GM18870 (cell line): Measurements from ENCODE around the gene SRBD1.
A peak's percentile ranks its signal among the peaks of the same experiment; 100 is the strongest.

Source experiments
- ATAC-seq: cut with Tn5 transposase; IDR thresholded peaks from one replicate; pipeline ENCODE4 v1.9.1; 2021; ENCODE audit warnings: moderate library complexity; ENCODE audit not compliant: unreplicated experiment

Gene SRBD1

DNA sequence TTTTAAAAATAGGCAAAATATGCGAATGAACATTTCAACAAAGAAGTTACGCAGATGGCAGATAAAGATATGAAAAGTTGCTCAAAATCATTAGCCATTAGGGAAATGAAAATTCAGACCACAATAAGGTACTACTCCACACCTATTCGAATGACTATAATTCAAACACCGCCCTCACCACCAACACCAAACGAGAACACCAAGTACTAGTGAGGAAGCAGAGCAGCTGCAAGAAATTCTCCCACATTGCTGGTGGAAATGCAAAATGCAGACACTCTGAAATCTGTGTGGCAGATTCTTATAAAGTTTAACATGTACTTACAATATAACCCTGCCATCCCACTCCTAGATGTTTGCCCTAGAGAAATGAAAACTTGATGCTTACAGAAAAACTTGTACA, 23.2 kb upstream of the SRBD1 start:
- ATAC-seq: no peak

DNA sequence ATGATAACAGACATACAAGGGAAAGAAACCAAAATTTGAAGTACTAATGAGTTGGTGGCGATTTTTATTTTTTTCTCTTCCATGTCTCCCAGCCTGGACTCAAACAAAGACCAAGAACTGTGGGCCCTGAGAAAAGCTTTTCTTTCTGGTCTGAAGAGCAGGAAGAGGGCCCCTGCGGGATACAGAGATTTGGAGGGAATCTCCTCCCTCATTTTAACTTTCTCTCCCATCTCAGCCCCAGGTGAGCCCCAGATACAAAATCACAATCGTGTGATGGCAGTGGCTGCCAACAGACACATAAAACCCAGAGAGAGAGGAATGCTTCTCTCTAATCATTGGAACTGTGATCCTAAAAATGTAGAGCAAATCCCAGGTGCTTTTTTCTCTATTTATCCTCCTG, 20.9 kb upstream of the SRBD1 start:
- ATAC-seq: no peak

DNA sequence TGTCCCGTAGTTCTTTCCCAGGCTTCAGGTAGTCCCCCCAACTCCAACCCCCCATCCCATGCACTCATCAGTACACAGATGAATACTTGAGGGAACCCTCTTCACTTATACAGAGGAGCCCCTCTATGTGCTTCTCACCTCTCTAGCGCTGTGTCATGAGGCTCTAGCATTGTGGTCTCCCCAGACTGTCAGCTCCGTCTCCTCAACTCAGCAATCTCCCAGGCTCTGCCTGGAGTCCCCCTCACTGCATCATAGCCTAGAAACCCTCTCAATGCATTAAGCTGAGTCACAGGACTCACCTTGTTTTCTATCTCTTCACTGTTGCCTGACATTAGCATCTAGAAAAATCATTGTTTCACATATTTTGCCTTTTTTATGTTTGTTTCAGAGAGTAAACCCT, 20.3 kb upstream of the SRBD1 start:
- no peak for ATAC-seq

DNA sequence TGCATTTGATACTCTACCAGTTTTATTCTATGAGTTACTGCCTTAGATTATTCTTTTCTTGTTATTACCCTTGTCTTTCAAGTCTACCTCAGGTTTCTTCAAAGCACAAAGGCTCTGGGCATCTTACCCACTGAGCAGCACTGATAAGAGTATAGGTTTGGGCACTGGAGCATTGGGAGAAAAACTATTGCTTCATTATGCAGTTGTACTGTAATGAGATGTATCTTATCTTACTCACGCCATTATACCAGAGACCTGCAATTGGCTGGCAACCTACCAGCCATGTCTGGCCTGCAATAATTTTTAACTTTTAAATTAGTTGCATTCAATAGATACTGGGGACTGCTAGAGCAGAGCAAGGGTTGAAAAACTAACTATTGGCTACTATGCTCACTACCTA, 18.9 kb upstream of the SRBD1 start:
- ATAC-seq: no peak

DNA sequence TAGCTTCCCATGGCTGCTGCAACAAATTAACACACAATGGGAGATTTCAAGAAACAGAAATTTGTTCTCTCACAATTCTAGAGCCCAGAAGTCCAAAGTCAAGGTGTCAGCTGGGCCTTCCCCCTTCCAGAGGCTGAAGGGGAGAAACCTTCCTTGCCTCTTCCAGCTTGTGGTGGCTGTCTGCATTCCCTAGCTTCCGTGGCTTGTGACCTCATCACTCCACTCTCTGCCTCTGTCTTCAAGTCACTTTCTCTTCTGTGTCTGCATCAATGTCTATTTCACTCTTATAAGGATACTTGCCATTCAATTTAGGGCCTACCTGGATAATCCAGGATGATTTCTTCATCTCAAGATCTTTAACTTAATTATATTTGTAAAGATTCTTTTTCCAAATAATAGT, 16.8 kb upstream of the SRBD1 start:
- no peak for ATAC-seq

DNA sequence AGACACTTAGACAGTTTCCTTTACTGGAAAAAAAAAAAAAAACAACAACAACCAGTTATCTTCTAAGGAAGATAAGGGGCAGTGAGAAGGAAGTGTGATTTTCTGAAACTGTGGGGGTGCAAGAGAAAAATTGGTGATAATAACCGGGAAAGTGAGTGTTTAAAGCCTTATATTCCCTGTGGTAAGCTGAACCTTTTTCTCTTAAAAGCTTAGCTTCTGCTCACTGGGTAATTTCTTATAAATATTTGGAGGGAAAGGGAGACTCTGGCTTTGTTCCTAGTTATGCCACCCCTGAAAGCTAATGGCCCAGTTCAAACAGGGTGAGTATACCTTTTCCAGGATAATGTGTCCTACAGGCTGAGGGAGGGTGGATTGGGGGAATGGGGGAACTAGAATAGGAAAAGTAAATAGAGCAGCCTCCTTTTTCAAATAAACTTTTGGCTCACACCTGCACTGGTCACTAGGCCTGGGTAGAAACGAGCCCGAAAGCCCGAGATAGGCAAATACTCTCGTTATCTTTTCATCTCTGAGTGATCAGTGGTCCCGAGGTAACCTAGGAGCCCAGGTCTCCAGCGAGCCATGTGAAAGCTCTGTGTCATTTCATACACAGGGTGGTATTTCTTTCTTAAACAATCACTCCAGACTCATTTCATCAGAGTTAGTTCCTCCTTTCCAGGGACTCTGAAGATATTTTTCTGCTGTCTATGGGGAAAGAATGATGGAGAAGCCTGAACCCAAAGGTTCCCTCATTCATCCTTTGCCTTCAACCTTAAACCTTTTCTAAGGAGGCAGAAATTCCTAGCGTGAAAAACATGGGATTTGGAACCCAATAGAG, 15.5 kb upstream of the SRBD1 start:
- no peak for ATAC-seq

DNA sequence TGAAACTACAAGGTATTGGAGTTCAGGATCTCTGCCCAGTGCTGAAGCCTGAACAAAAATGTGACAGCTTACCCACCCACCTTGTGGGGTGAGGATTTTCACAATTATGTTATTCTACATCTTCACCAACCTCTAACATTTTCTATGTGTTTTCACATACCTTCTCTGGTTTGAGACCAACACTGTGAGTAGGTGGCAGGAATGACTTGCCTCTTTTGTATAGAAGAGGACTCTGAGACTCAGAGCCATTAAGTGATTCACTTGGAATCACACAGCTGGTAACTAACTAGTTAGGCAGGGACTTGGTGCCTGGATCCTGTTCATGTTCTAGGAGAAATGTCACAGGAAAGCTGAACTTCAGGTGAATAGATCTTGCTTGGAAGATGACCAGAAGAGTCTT, 14.8 kb upstream of the SRBD1 start:
- ATAC-seq: no peak

DNA sequence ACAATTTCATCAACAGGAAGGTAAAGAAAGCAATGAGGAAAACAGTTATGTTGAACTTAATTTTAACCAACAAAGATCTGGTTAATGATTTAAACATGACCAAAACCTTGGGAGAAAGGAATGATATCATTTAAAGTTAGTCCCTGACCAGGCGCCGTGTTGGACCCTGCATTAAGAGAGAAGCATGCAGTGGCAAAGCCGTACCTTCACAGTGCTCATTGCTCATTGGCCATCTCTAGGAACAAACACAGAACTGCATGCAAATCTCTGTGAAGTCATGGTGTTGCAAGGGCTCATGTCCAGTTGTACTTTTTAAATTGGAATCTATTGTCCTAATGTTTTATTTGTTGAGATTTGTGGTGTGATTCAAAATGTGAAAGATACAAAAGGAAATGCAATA, 12.0 kb upstream of the SRBD1 start:
- no peak for ATAC-seq

DNA sequence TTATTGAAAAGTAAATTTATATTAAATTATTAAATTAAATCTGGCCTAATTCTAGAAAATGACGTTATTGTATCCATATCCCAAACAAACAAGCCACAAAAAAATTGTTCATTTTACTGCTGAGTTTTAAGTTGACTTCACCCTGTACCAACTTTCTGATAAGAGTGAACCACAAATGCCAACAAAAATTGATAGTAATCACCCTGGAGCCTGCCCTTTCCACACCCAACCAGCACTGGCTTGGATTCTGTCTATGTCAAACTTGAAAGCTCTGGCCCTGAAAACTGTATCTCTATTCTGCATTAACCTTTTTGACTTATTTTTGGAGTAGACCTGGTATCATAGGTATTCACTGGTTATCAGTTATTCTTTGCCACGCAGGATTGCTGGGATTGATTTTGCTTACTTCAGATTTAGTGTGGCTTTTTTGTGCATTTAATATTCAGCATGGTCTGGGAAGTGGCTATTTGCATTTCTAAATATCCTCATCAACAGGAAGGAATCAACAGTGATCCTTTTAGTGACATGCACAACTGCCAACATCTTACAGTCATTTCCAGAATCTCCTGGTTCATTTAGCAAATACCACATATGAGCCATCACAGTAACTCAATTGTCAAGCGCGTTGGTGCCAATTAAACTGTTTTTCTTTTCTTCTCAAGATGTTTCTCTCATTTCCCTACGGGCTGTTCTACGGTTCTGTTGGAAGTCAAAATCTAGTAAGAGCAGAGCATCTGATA, 11.4 kb upstream of the SRBD1 start:
- no peak for ATAC-seq

DNA sequence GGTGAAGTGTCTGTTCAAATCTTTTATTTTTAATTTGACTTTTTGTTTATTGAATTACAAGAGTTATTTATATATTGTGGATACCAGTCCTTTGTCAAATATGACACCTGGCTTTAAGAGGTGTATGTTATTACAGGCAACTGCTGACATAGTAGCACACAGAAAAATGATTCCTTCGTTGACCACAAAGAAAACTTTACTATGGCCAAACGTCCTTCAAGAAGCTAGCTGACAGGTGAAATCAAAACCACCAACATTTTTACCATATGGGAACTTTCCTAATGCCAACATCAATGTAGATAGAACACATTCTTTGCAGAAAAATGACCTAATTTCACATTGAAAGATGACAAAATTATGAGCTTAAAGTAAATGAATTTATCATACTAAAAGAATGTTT, 6.4 kb upstream of the SRBD1 start:
- ATAC-seq: no peak

DNA sequence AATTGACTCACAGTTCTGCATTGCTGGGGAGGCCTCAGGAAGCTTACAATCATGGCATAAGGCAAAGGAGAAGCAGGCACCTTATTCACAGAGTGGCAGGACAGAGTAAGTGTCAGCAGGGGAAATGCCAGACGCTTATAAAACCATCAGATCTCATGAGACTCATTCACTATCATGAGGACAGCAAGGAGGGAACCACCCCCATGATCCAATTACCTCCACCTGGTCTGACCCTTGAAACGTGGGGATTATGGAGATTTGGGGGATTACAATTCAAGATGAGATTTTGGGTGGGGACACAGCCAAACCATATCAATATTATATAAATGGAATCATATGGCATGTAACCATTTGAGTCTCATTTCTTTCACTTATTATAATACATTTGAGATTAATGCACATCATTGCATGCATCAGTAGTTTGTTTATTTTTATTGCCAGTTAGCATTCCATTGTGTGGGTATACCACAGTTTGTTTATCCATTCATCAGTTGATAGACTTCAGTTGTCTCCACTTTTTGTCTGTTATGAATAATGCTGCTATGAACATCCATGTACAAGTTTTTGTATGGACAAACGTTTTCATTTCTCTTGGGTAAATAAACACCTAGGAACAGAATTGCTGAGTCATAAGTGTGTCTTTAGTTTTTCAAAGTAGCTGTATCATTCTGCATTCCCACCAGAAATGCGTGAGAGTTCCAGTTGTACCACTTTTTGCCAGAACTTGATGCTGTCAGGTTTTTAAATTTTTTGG, 5.8 kb upstream of the SRBD1 start:
- no peak for ATAC-seq

DNA sequence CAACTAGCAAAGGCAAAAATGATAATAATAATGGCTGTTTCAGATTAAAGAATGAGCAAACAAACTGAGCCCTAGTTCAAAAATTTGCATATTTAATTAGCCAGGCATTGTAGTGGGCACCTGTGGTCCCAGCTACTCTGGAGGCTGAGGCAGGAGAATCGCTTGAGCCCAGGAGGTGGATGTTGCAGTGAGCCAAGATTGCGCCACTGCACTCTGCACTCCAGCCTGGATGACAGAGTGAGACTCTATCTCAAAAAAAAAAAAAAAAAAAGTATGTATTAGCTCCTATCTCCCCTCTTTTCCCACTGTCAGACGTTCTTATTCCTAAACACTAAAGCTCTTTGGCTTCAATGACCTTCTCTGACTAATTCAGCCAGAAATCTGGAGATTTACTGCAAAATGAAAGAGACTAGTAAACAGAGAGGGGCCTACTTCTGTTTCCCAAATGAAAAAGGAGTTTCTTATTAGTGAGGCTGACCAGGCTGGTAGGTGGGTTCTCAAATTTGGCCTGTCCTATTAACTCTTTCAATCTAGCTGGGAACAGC, 3.9 kb upstream of the SRBD1 start:
- no peak for ATAC-seq

DNA sequence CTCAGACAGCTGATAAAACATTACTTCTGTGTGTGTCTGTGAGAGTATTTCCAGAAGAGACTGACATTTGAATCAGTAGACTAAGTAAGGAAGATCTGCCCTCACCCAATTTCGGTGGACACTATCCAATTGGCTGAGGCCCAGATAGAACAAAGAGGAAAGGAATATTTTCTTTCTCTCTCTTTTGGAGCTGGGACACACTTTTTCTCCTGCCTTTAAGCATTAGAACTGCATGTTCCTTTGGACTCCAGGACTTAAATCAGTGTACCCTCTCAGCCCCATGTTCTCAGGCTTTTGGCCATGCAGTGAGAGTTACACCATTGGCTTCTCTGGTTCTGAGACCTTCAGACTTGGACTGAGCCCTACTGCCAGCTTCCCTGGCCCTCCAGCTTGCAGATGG, 3.3 kb upstream of the SRBD1 start:
- no peak for ATAC-seq

DNA sequence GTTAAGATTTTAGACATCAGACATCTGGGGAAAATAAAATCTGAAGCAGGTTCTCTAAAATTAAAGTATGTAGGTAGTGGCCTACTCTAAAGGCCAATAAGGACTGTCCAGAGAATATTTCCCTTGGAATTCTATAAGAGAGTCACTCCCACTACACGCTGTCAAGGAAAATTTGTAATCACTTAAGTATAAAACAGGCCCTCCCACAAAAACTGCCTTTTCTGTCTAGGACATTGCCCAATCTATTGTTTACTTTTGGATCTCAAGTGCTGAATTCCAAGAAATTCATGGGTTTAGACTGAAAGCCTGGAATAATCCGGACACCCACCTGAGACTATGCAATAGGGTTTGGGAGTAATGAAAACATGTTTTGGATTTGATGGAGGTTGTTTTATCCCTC, 1.7 kb upstream of the SRBD1 start:
- ATAC-seq: no peak

DNA sequence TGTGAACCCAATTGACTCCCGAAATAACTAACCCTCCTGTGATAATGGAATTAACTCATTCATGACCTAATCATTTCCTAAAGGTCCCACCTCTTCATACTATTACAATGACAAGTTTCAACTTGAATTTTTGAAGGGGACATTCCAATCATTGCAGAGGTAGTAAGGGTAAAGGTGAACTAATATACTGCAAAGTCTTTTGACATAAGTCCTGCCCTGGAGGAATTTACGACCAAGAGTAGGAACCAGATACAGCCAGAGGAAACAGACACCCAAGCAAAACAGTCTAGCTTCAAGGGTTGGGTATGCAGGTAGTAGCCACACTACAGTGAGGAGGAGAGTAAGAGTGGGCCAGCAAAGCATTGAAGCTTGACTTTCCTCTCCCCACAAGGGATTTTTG, 1.2 kb upstream of the SRBD1 start:
- ATAC-seq: no peak

DNA sequence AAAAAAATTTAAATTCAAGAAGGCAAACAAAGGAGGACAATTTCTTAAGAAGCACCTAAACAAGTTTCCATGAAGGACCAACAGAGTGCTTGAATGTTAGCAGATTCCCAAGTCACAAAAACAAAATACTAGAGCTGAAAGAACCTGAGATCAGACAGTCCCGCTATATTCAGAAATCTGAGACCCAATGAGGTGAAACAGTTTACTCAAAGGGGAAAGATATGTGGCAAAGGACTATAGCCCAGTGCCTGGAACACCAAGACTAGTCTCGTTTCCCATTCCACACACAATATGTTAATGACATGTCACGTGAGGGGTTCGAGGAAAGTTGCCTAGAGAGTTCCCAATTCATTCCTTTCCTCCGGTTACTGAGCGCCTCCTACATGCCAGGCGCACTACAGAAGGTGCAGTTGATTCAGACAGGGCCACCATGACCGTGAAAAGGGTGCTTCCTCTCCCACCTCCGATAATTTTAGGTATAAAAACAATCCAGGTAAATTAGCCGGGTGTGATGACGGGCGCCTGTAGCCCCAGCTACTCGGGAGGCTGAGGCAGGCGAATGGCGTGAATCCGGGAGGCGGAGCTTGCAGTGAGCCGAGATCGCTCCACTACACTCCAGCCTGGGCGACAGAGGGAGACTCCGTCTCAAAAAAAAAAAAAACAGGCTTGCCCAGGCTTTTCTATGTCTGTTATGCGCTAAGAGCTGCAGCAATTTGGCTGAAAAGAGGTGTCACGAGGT, 617 bp downstream of the SRBD1 start:
- peak; percentile 35 for ATAC-seq

DNA sequence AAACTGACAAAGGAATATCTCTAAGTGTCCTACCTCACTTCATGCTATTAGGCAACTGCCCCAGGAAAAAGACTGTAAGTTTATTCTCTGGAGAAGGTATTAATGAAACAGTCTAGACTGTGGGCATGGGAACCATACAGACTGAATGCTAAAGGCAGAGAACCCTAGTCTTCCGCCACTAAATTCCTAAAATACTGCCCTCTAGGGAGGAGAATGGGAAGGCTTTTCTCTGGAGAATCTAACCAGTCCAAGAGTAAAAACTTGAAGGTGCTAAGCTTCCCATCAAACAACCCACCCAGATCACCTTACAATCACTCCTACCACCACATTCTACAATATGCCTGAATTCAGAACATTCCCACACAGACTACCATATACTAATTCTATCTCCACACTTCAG, 3.4 kb downstream of the SRBD1 start:
- ATAC-seq: no peak

DNA sequence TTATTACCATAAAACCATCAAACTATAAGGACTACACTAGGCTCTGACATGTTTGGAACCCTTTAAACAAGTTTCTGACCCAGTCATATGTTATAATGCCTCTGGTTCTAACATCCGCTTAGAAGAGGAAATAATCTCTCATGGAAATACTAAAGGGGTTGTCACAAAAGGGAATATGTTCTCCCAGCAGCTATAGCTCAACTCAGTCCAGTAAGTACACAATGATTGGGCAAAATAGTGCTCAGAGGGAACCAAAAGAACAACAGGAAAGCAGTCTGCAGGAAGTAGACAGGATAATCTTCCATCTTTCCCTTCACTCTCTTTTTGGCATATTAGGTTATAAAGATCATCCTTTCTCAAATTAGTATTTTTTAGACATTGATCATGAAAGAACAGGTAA, 4.3 kb downstream of the SRBD1 start:
- ATAC-seq: no peak

DNA sequence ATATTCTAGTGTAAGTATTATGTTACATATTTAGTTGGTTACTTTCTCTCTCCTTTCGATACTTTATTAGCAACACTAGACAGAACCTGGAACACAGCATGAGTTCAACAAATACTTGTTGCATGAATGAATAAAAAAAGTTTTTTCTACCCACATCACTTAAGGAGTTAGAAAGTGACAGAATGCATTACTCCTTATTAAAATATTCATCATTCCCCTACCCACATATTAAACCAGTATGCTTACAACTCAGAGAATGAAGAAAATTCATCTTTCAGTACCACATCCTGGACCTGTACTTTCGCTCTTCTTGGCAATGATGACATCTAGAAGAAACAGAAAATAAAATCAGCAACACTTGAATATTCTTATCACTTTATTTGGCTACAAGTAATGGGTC, 6.0 kb downstream of the SRBD1 start:
- ATAC-seq: no peak

DNA sequence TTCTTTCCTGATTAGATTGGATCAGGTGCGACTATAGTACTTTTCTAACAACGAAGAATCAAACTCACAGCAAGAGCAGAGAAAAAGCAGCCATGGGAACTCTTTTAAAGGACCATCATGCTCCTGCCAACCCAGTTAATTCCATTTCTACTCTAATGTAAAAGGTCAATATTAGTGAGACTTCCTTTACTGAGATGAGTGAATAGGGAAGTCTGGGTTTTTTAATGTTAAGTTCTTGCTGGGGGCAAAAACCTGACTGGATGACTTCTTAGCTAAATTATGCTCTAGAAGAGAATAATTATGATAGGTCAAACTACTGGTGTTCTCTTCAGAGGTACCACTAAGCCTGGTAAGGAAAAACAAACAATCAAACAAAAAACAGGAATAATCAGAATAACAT, 8.4 kb downstream of the SRBD1 start:
- no peak for ATAC-seq

DNA sequence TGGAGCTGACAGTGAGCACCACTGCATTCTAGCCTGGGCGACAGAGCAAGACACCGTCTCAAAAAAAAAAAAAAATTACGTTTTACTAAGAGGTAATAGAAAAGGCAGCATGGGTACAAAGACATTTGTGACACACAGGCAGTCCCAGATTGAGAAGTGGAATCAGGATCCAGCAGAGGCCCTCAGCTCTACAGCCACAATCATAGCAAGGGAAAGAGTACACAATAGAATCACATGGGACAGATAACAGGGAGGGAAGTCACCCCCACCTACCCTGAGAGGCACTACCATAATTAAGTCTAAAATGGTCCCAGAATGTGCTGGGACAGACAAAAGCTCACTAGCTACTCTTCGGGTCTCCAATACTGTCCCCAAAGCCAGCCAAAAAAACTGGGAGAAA, 12.5 kb downstream of the SRBD1 start:
- ATAC-seq: no peak
